Measurements from ENCODE around the gene PCDH15.

DNA sequence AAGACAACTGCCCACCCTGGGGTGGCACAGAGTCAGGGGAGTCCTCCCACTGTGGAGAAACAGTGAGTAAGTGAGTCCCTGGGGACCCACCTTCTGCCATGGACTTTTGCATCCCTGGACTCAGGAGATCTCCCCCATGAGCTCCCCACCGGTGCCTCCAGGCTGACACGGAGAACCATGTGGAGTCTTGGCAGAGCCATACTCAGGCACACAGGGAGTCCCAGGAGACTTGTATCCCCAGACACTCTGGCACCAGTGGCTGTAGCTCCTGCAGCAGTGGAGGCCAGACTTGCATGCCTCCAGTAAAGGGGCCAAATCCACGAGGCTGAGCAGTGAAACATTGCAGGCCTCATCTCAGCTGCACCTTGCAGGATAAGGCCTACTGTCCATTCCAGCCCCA is 791.4 kb downstream of the PCDH15 start:
- TF ChIP-seq SUZ12 (IDR thresholded peaks at IDR 0.05; ENCODE audit: extremely low read depth, insufficient read depth, insufficient read length) (no peak), ZNF274 (IDR thresholded peaks at IDR 0.05; ENCODE audit: low read depth, low read length) (no peak)

All from NT2/D1 (cell line).